Fibroblast of villous mesenchyme (primary cell): Measurements from ENCODE around the gene ARHGAP45. TPM values are rescaled to one million over a fixed set of nuclear protein-coding genes. Genes with fewer than 3 reads are reported as not detected.

Experiments used
- DNase-seq: peaks from one replicate; pipeline ENCODE4 v3.0.0-alpha.2; 2010; ENCODE audit warnings: low read depth
- H3K4me3 ChIP-seq: 2 replicates; pipeline ENCODE4 v1.5.1; 2011; ENCODE audit warnings: low read depth, mild to moderate bottlenecking, low read length
- total RNA-seq: library from RNA; depleted of rRNA; stranded (reverse); fragments of >200 nt; gene quantifications from 2 replicates; pipeline ENCODE4 v1.2.3, GENCODE V29; 2012
- TF ChIP-seq, protein P1 (sequence below): IDR thresholded peaks from 2 replicates; pipeline ENCODE4 v1.5.1; 2012; ENCODE audit warnings: low read depth, mild to moderate bottlenecking, low read length; ENCODE audit not compliant: insufficient read depth

Gene ARHGAP45
- total RNA-seq, 1 donor, result 0.43 TPM

GRCh38 chr19:1050989-1051788 lies 15.8 kb upstream of the ARHGAP45 start:
- TF ChIP-seq, protein P1, sequence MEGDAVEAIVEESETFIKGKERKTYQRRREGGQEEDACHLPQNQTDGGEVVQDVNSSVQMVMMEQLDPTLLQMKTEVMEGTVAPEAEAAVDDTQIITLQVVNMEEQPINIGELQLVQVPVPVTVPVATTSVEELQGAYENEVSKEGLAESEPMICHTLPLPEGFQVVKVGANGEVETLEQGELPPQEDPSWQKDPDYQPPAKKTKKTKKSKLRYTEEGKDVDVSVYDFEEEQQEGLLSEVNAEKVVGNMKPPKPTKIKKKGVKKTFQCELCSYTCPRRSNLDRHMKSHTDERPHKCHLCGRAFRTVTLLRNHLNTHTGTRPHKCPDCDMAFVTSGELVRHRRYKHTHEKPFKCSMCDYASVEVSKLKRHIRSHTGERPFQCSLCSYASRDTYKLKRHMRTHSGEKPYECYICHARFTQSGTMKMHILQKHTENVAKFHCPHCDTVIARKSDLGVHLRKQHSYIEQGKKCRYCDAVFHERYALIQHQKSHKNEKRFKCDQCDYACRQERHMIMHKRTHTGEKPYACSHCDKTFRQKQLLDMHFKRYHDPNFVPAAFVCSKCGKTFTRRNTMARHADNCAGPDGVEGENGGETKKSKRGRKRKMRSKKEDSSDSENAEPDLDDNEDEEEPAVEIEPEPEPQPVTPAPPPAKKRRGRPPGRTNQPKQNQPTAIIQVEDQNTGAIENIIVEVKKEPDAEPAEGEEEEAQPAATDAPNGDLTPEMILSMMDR, result no peak
- H3K4me3 ChIP-seq, result no peak overlapping the region
- DNase-seq, result no peak

- no peak overlapping the region for H3K4me3 ChIP-seq
- no peak for DNase-seq
- TF ChIP-seq, protein P1, result no peak
Observed at GRCh38 chr19:1051791-1052190, 15.2 kb upstream of the ARHGAP45 start.

GRCh38 chr19:1052349-1052975 lies 14.5 kb upstream of the ARHGAP45 start:
- no peak for DNase-seq
- TF ChIP-seq, protein P1, result no peak
- H3K4me3 ChIP-seq, result no peak overlapping the region

- TF ChIP-seq, protein P1, result no peak
- DNase-seq, result no peak
Observed at GRCh38 chr19:1053176-1054101, 13.5 kb upstream of the ARHGAP45 start.

GRCh38 chr19:1054102-1055027 lies 12.6 kb upstream of the ARHGAP45 start:
- DNase-seq, result no peak
- no peak overlapping the region for H3K4me3 ChIP-seq
- TF ChIP-seq, protein P1, result no peak

More at GRCh38 chr19:1053176-1054101, 13.5 kb upstream of the ARHGAP45 start:
- no peak overlapping the region for H3K4me3 ChIP-seq

- TF ChIP-seq, protein P1, result no peak
- no peak overlapping the region for H3K4me3 ChIP-seq
- no peak for DNase-seq
Observed at GRCh38 chr19:1055028-1055425, 11.9 kb upstream of the ARHGAP45 start.
